Esophagus squamous epithelium (tissue), 5 donors: ENCODE measurements around the gene VAV2. TPM values are rescaled to one million over a fixed set of nuclear protein-coding genes. Genes with fewer than 3 reads are reported as not detected.

Experiments used
- DNase-seq: peaks from one replicate; lab custom pipeline; 2025; lab: John Stamatoyannopoulos, UW
- H3K27ac ChIP-seq, 4 donors: fragments of 200-600 bp; sonication (generic); one replicate each; pipeline ENCODE4 v1.5.1; 2016 to 2019; ENCODE audit warnings: mild to moderate bottlenecking in 1 of 4
- H3K27me3 ChIP-seq, 4 donors: fragments of 200-600 bp; sonication (generic); 1 replicate in 3 of 4; 2 replicates in 1 of 4; pipeline versions ENCODE4 v1.5.1 to v1.6.0; 2017 to 2021; ENCODE audit warnings: antibody characterized with exemption in 1 of 4
- H3K36me3 ChIP-seq, 3 donors: fragments of 200-600 bp; sonication (generic); one replicate each; pipeline ENCODE4 v1.5.1; 2016 to 2019
- H3K4me1 ChIP-seq, 3 donors: fragments of 200-600 bp; sonication (generic); one replicate each; pipeline ENCODE4 v1.5.1; 2017 to 2019
- H3K4me3 ChIP-seq, 4 donors: fragments of 200-600 bp; sonication (generic); 1 replicate in 3 of 4; 2 replicates in 1 of 4; pipeline ENCODE4 v1.5.1; 2016 to 2019; ENCODE audit warnings: mild to moderate bottlenecking in 2 of 4, moderate library complexity in 1 of 4
- H3K9me3 ChIP-seq, 3 donors: fragments of 200-600 bp; sonication (generic); one replicate each; pipeline ENCODE4 v1.5.1; 2016 to 2019
- POLR2A ChIP-seq, 4 donors: fragments of 450-650 bp; IDR thresholded peaks; one replicate each; pipeline ENCODE4 v1.6.1; 2017; ENCODE audit warnings: antibody characterized with exemption in 4 of 4, mild to moderate bottlenecking in 4 of 4, moderate library complexity in 3 of 4
- WGBS, 2 donors: methylation state at CpG; one replicate each; pipeline ENCODE4 v1.1.5; 2018; 5-methylcytosine and 5-hydroxymethylcytosine counted together
- intact Hi-C: fragments of 100-400 bp; cut with DNase I; formaldehyde crosslinking; loops from one replicate; pipeline ENCODE4 v1.15.0; 2022
- total RNA-seq, 4 donors: library from RNA; depleted of rRNA; stranded (reverse); fragments of >200 nt; gene quantifications; one replicate each; pipeline ENCODE4 v1.1.0, GENCODE V29; 2016
- TF ChIP-seq, protein P1 (sequence below), 6 experiments: fragments of 450-650 bp in 4 of 6; fragments of 200-600 bp in 2 of 6; sonication (generic) in 2 of 6; IDR thresholded peaks; one replicate each; pipeline ENCODE4 v1.5.1; 2016 to 2019; ENCODE audit warnings: antibody characterized with exemption in 6 of 6, mild to moderate bottlenecking in 4 of 6, moderate library complexity in 4 of 6
- donor health status: DM: yes; HTN: yes; CAD: no.

The VAV2 gene
- total RNA-seq, 4 donors from 2014 or later = 3.8 to 7.6 (median 5.7) TPM

DNA sequence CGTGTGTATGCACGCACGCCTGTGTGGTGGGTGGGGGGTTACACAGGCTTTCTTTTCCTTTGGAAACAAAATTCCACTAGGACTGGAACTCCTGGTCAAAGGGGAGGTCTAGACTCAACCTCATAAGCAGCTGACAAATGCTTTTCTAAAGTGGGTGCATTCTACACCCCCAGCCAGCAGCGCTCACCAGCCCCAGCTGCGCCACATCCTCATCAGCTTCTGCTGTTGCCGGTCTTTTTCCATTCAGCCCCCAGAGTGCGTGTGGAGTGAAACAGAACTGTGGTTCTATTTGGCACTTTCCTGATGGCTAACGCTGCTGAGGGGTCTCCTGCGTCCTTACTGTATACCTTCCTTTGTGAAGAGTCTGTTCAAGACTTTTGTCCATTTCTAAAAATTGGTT lies 176.3 kb downstream of the VAV2 start:
- no peak for DNase-seq
- no peak overlapping the region for H3K27ac ChIP-seq
- H3K4me3 ChIP-seq = no peak overlapping the region
- no peaks in the 10 kb centered on the region for H3K36me3 ChIP-seq
- TF ChIP-seq POLR2A (IDR thresholded peaks at IDR 0.05) = no peak
- TF ChIP-seq, protein P1, sequence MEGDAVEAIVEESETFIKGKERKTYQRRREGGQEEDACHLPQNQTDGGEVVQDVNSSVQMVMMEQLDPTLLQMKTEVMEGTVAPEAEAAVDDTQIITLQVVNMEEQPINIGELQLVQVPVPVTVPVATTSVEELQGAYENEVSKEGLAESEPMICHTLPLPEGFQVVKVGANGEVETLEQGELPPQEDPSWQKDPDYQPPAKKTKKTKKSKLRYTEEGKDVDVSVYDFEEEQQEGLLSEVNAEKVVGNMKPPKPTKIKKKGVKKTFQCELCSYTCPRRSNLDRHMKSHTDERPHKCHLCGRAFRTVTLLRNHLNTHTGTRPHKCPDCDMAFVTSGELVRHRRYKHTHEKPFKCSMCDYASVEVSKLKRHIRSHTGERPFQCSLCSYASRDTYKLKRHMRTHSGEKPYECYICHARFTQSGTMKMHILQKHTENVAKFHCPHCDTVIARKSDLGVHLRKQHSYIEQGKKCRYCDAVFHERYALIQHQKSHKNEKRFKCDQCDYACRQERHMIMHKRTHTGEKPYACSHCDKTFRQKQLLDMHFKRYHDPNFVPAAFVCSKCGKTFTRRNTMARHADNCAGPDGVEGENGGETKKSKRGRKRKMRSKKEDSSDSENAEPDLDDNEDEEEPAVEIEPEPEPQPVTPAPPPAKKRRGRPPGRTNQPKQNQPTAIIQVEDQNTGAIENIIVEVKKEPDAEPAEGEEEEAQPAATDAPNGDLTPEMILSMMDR (IDR thresholded peaks at IDR 0.05) = no peak
- 95% methylated on average over 8 to 9 of the region's 9 CpGs for WGBS, 2 donors
- no peaks in the 10 kb centered on the region for H3K27me3 ChIP-seq
- H3K4me1 ChIP-seq = no peaks in the 10 kb centered on the region
- H3K9me3 ChIP-seq = no peaks in the 10 kb centered on the region
- intact Hi-C loops = no loop called here

GRCh38 chr9:133814586-133815208 lies 177.4 kb downstream of the VAV2 start:
- no peaks in the 10 kb centered on the region for H3K9me3 ChIP-seq
- no peak overlapping the region for H3K27ac ChIP-seq
- intact Hi-C loops = no loop called here
- TF ChIP-seq POLR2A (IDR thresholded peaks at IDR 0.05) = no peak
- TF ChIP-seq, protein P1 (IDR thresholded peaks at IDR 0.05) = no peak
- no peak for DNase-seq
- H3K4me3 ChIP-seq = no peak overlapping the region
- WGBS, 2 donors = 73 to 74% methylated on average over 8 to 17 of the region's 25 CpGs
- no peaks in the 10 kb centered on the region for H3K27me3 ChIP-seq
- H3K36me3 ChIP-seq = peaks cover 0 to 4% (median 0%) of the 10 kb centered on the region in 3 donors
- H3K4me1 ChIP-seq = no peaks in the 10 kb centered on the region

- no peak for TF ChIP-seq POLR2A (IDR thresholded peaks at IDR 0.05)
- TF ChIP-seq, protein P1 (IDR thresholded peaks at IDR 0.05) = no peak
- Histone ChIP-seq H3K36me3 (peaks cover 0 to 11% (median 0%) of the 10 kb centered on the region in 3 donors), H3K27ac (no peak overlapping the region), H3K9me3 (no peaks in the 10 kb centered on the region), H3K4me3 (no peak overlapping the region), H3K4me1 (no peaks in the 10 kb centered on the region), H3K27me3 (no peaks in the 10 kb centered on the region)
- DNase-seq = no peak
- intact Hi-C loops = no loop called here
- WGBS, 2 donors = 85 to 98% methylated on average over 10 to 19 of the region's 29 CpGs
Measured at GRCh38 chr9:133813749-133814585, 178.2 kb downstream of the VAV2 start.

DNA sequence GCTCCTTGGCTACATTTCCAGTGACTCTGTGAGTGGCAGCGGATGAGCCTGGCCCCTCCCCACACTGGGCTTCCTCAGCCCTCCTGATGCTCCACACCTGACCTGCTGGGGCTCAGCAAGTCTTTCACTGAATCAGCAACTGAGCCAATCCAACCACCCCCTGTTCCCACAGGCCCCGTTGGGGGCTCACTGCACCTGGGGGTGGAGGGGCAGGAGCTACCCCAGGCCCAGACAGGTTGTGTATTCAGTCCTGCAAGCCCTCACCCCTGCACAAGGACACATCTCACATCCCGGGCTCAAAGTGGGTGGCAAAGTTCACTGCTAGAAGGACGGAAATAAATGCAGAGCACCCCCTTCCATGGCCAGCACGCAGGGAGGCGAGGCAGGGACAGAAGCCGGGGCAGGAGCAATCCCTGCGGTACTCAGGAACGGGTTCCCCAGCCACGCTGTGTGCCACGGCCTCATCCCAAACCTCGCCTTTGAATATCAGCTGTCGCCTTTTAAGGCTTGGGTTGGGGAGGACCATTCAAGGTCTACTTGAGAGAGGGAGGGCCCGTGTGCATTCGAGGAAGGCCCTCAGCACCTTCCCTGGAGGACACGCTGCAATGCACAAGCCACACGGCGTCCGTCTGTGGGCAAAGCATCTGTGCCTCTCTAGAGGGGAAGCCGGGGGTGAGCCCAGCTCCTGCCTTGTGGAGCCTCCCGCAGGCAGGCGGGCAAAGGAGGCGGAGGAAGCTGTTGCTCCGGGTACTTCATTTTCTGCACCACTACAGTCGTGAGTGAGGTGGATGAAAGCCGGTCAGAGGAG lies 179.0 kb downstream of the VAV2 start:
- Histone ChIP-seq H3K4me3 (no peak overlapping the region), H3K9me3 (no peaks in the 10 kb centered on the region), H3K4me1 (no peaks in the 10 kb centered on the region), H3K27ac (no peak overlapping the region), H3K27me3 (no peaks in the 10 kb centered on the region), H3K36me3 (peaks cover 0 to 19% (median 0%) of the 10 kb centered on the region in 3 donors)
- 96 to 97% methylated on average over 6 to 9 of the region's 26 CpGs for WGBS, 2 donors
- DNase-seq = no peak
- intact Hi-C loops = no loop called here
- TF ChIP-seq, protein P1 (IDR thresholded peaks at IDR 0.05) = no peak
- no peak for TF ChIP-seq POLR2A (IDR thresholded peaks at IDR 0.05)
